Choroid plexus epithelial cell (primary cell): ENCODE measurements around the gene CHPF.

Experiments
- DNase-seq: peaks from one replicate; pipeline ENCODE4 v3.0.0-alpha.2; 2010; ENCODE audit warnings: low read depth
- H3K4me3 ChIP-seq: 2 replicates; pipeline ENCODE4 v1.5.1; 2011; ENCODE audit warnings: low read depth, mild to moderate bottlenecking, control low read depth, low read length, moderate library complexity
- TF ChIP-seq, protein P1 (sequence below): conservative IDR thresholded peaks from 2 replicates; pipeline ENCODE4 v1.5.1; 2011; ENCODE audit warnings: low read depth, mild to moderate bottlenecking, control low read depth, inconsistent platforms, low read length, moderate library complexity

Gene CHPF

DNA sequence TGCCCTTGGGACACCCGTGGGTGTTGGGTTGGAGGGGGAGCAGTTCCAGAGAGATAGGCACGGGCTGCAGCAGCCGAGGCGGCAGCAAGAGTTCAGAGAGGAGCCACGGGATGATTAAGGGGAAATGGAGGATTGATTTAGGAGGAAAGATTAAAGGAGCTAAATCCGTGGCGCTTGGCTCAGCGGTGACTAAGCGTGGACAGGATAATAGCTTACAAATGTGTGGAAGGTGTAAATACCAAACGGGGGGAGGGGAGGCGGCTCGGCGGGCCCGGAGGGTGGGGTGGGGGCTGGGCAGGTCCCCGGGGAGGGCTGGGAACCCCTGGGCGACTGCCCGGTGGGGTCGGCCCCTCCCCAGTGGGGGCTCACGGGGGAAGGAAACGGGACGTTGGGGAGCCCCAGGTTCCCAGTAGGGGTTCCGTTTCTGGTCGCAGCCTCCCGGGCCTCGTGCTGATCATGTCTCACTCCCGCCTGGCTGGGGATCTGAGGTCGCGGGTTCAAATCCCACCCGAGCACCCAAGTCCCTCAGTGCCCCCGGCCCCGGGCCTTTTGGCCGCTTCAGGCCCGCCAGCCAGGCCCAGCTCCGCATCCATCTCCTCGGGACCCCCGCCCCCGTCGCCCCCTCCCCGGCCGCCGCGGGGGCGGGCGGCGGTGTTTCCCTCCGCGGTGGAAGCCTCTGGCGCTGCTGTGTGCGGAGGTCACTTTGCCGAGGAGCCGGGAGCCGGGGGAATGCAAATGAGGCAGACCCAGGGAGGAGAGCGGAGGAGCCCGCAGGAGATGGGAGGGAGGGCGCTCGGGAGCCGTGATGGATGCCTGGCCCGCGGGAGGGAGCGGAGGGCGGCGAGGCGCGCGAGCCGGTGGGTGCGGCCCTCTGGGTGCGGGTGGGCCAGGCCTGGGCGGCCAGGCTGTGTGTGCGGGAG lies 21.2 kb downstream of the CHPF start:
- peak; percentile 44 for DNase-seq
- H3K4me3 ChIP-seq, result peak overlapping the region; percentile 30
- TF ChIP-seq, protein P1, sequence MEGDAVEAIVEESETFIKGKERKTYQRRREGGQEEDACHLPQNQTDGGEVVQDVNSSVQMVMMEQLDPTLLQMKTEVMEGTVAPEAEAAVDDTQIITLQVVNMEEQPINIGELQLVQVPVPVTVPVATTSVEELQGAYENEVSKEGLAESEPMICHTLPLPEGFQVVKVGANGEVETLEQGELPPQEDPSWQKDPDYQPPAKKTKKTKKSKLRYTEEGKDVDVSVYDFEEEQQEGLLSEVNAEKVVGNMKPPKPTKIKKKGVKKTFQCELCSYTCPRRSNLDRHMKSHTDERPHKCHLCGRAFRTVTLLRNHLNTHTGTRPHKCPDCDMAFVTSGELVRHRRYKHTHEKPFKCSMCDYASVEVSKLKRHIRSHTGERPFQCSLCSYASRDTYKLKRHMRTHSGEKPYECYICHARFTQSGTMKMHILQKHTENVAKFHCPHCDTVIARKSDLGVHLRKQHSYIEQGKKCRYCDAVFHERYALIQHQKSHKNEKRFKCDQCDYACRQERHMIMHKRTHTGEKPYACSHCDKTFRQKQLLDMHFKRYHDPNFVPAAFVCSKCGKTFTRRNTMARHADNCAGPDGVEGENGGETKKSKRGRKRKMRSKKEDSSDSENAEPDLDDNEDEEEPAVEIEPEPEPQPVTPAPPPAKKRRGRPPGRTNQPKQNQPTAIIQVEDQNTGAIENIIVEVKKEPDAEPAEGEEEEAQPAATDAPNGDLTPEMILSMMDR, result no peak

DNA sequence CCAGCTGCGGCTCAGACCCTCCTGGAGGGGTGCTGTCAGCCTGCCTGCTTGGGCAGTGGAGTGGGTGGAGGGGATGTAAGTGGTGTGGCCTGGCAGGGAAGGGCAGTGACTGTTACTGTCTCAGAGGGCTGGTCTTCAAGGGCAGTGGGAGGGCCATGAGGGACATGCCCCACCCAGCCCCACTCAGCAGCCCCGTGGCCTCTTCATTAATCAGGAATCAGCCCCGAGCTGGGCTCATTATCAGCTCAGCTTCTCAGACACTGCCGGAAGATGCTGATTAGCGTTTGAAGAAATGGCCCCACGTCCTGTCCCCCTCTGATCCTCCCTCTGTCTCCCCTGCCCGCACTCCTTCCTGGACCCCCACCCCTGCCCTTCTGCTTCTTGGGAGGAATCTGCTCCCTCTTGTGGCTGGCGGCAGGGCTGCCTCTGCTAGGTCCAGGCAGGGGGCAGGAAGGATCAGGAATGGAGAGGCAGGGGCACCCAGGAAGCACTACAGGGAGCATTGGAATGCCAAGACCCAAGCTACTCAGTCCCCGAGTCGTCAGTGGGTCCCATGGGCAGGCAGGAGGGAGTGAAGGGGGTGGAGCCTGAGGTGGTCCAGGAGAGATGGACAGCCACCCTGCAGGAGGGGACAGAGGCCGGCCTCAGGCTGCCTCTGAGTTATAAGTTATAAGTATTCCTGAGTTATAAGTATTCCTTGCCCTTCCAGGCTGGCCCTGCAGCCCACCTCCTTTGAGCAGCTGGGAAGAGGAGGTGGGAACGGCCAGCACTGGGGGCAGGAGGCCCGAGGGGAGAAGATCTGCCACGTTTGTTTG lies 22.3 kb downstream of the CHPF start:
- DNase-seq, result peak; percentile 47
- H3K4me3 ChIP-seq, result no peak overlapping the region
- TF ChIP-seq, protein P1, result peak; percentile 89

DNA sequence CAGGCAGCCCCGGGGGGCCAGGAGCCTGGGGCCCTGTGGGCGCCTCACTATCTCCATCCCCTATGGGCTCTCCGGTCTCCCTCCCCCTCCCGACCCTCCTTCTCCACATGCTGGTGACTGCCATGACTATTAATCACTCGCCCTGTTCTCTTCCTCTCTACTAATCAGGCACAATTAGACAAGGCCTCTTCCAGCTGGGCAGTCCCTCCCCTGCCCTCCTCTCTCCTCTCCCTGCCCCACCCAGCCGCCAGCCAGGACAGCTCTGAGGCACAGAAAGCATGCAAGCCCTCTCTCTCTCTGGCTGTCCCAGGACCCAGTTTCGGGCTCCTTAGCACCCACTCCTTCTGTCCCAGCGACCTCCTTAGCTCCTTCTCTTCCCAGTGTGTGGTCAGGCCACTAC lies 23.5 kb downstream of the CHPF start:
- H3K4me3 ChIP-seq, result no peak overlapping the region
- DNase-seq, result no peak
- TF ChIP-seq, protein P1, result no peak

DNA sequence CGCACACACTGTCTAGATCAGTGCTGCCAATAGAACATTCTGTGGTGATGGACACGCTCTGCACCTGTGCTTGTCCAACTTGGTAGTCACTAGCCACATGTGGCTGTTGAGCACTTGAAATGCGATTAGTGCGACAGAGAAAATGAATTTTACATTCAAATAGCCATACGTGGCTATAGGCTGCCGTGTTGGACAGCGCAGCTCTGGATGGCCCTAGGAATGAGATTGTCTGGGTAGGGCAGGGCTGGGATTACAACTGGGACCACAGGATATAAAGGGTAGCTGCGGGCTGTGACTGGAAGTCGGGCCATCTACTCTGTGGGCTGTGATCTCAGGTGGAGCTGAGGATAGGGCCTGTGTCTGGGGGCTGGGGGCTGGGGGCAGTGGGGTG lies 24.1 kb downstream of the CHPF start:
- TF ChIP-seq, protein P1, result no peak
- H3K4me3 ChIP-seq, result no peak overlapping the region
- no peak for DNase-seq

DNA sequence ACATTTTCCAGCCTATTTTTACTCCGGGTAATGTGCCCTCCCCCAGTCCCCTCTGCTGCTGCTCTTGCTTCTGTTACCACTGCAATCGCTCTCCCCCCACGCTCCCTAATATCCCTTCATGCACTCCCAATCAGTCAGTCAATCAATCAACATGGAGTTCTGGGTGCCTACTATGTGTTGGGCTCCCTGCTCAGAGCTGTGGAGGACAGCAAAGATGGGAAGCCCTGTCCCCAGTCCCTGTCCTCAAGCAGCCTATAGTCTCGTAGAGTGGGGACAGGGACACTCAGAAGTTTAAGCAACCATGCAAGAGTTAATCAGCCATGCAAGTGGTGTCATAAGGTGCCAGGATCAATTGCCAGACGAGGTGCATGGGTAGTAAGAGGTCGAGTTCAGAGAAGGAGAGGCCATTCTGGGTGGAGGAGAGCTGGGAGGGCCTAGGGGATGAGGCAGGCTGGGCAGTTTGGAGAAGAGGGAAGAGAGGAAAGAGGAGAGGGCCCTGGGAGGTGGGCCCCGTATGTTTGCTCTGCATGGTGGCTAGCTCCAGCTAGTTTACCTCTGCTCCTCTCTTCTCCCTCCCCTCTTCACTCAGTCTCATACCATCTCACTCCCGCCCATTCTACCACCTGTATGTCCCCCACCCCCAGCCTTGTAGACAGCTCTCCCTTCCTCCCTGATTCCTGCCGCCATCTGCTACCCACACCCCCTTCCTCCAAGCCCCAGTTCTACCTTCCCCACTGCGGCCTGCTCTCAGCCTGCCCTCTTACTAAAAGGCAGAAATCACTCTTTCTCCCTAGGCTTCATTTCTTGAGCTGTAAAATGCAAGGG lies 25.4 kb downstream of the CHPF start:
- TF ChIP-seq, protein P1, result no peak
- DNase-seq, result no peak
- no peak overlapping the region for H3K4me3 ChIP-seq

DNA sequence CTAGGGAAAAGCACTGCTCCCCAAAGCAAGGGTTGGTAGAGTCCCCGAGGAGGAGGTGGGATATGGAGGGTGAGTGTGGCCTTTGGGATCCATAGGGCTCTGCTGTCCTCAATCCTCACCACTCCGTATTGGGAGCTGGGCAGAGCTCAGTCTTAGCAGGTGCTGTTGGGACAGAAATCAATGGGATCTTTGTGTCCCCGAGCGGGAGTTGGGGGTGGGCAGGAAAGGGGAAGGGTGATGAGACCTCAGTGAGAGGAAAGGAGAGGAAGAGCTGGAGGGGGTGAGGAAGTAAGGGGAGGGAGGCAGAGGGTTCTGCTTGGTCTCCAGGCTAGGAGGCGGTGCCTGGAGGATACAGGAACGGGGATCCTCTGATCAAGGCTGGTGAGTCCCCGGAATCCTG lies 26.7 kb downstream of the CHPF start:
- no peak for DNase-seq
- TF ChIP-seq, protein P1, result no peak

More for the DNA sequence above, 26.7 kb downstream of the CHPF start:
- H3K4me3 ChIP-seq, result no peak overlapping the region
